CD4-positive, alpha-beta T cell (primary cell): ENCODE data around the gene RNF135. TPM values are rescaled to one million over a fixed set of nuclear protein-coding genes. Genes with fewer than 3 reads are reported as not detected.
"Not testable (repeated sequence)": the region's sequence is repeated elsewhere in the genome, so short reads cannot be mapped to it uniquely, and the experiment has no call there.

Source experiments
- ATAC-seq: fragments of 200-7000 bp; cut with Tn5 transposase; one replicate; pipeline ENCODE4 v1.10.0; 2022; ENCODE audit warnings: mild to moderate bottlenecking; ENCODE audit not compliant: poor library complexity
- CTCF ChIA-PET: fragments of 350-600 bp; sonication (Branson Sonifier 250); formaldehyde crosslinking; loops from one replicate; lab custom pipeline; 2021; ENCODE audit warnings: antibody characterized with exemption, inconsistent platforms; lab: Charles Lee
- POLR2A ChIA-PET: fragments of 350-600 bp; sonication (Branson Sonifier 250); formaldehyde crosslinking; loops from one replicate; lab custom pipeline; 2021; ENCODE audit warnings: antibody characterized with exemption, inconsistent platforms; lab: Charles Lee
- DNase-seq, 14 experiments: peaks; one replicate each; pipeline ENCODE4 v3.0.0-alpha.2; 2013 to 2020; ENCODE audit warnings: mixed read lengths in 2 of 14
- H3K27ac ChIP-seq, 2 donors: one replicate each; pipeline versions ENCODE4 v1.5.1 to v1.7.0; 2013; ENCODE audit warnings: low read length in 2 of 2, low read depth in 1 of 2, mild to moderate bottlenecking in 1 of 2
- H3K27me3 ChIP-seq, 2 experiments: 1 replicate in 1 of 2; 2 replicates in 1 of 2; pipeline versions ENCODE4 v1.6.1 to v1.7.0; 2013; ENCODE audit warnings: low read length in 2 of 2, control low read depth in 1 of 2, mild to moderate bottlenecking in 1 of 2, moderate library complexity in 1 of 2; ENCODE audit not compliant: insufficient read depth in 2 of 2, control insufficient read depth in 1 of 2
- H3K36me3 ChIP-seq: one replicate; pipeline ENCODE4 v1.6.1; 2013; ENCODE audit warnings: low read length, control low read depth; ENCODE audit not compliant: insufficient read depth
- H3K4me1 ChIP-seq: one replicate; pipeline ENCODE4 v1.6.1; 2013; ENCODE audit warnings: low read length, control low read depth; ENCODE audit not compliant: insufficient read depth
- H3K4me3 ChIP-seq: one replicate; pipeline ENCODE4 v1.5.1; 2013; ENCODE audit warnings: mild to moderate bottlenecking, low read length, moderate library complexity
- H3K9me3 ChIP-seq, 2 experiments: 1 replicate in 1 of 2; 2 replicates in 1 of 2; pipeline versions ENCODE4 v1.6.1 to v1.7.0; 2013; ENCODE audit warnings: low read length in 2 of 2, mild to moderate bottlenecking in 2 of 2, control low read depth in 1 of 2, moderate library complexity in 1 of 2; ENCODE audit not compliant: control insufficient read depth in 1 of 2, insufficient read depth in 1 of 2
- H3K27ac Mint-ChIP-seq: one replicate; pipeline ENCODE4 v1.8.0; 2020; ENCODE audit warnings: mixed read lengths
- H3K27me3 Mint-ChIP-seq: one replicate; pipeline ENCODE4 v1.8.0; 2021; ENCODE audit warnings: mixed read lengths
- H3K36me3 Mint-ChIP-seq: one replicate; pipeline ENCODE4 v1.8.0; 2021; ENCODE audit warnings: low read depth, mixed read lengths
- H3K4me1 Mint-ChIP-seq: one replicate; pipeline ENCODE4 v1.8.0; 2021; ENCODE audit warnings: low read depth, mixed read lengths
- H3K4me3 Mint-ChIP-seq: one replicate; pipeline ENCODE4 v1.8.0; 2020; ENCODE audit warnings: mild to moderate bottlenecking, mixed read lengths
- H3K9me3 Mint-ChIP-seq: one replicate; pipeline ENCODE4 v1.8.0; 2020; ENCODE audit warnings: mixed read lengths
- CTCF ChIP-seq: fragments of 200-600 bp; IDR thresholded peaks from one replicate; pipeline ENCODE4 v1.8.0; 2022; ENCODE audit warnings: antibody characterized with exemption, mild to moderate bottlenecking
- intact Hi-C, 2 experiments: fragments of 100-400 bp; cut with DNase I in 1 of 2; cut with micrococcal nuclease in 1 of 2; formaldehyde crosslinking; loops; one replicate each; pipeline versions ENCODE4 v1.15.1 to v1.9.0; 2023 to 2025; cut with DNase I, micrococcal nuclease
- total RNA-seq, 174 experiments: library from RNA in 2 of 174; stranded (reverse) in 2 of 174; gene quantifications; one replicate each; pipeline ENCODE4 v1.2.3 and lab custom pipeline; 2021 to 2026

RNF135 gene
- total RNA-seq, 2 experiments from 2014 or later, result 1.5 to 1.8 TPM

GRCh38 chr17:31004160-31004559 is 33.3 kb downstream of the RNF135 start:
- no peak for DNase-seq
- H3K4me1 Mint-ChIP-seq, result peaks cover 10% of the 10 kb centered on the region
- H3K27ac Mint-ChIP-seq, result no peak overlapping the region
- Histone ChIP-seq H3K4me1 (peaks cover 11% of the 10 kb centered on the region), H3K36me3 (no peaks in the 10 kb centered on the region), H3K27me3 (no peaks in the 10 kb centered on the region), H3K27ac (no peak overlapping the region), H3K4me3 (no peak overlapping the region), H3K9me3 (no peaks in the 10 kb centered on the region)
- peaks cover 10% of the 10 kb centered on the region for H3K36me3 Mint-ChIP-seq
- intact Hi-C loops, result no loop called here
- no peak for ATAC-seq
- ChIA-PET CTCF (no interaction called here), POLR2A (no interaction called here)
- H3K9me3 Mint-ChIP-seq, result no peaks in the 10 kb centered on the region
- no peak for TF ChIP-seq CTCF
- H3K27me3 Mint-ChIP-seq, result no peaks in the 10 kb centered on the region
- no peak overlapping the region for H3K4me3 Mint-ChIP-seq

GRCh38 chr17:31007695-31008373 is 37.0 kb downstream of the RNF135 start:
- ChIA-PET POLR2A (interaction anchor here (0.9 to 2.0 kb wide), 8 partner anchors 8 to 480 kb away, joined by 3 to 22 read pairs (median 4); partner anchors contain the start of genes NF1 and RNF135), CTCF (interaction anchor here (1.4 kb wide), 1 partner anchor 183 kb away, joined by 4 read pairs; the partner anchor contains the start of gene CRLF3)
- Histone ChIP-seq H3K36me3 (no peaks in the 10 kb centered on the region), H3K27me3 (no peaks in the 10 kb centered on the region), H3K9me3 (no peaks in the 10 kb centered on the region), H3K4me1 (peaks cover 12% of the 10 kb centered on the region), H3K4me3 (peak overlapping the region; percentile 74), H3K27ac (no peak overlapping the region)
- H3K9me3 Mint-ChIP-seq, result no peaks in the 10 kb centered on the region
- no peaks in the 10 kb centered on the region for H3K27me3 Mint-ChIP-seq
- DNase-seq (peak in 1 of 14 experiments; percentile 1), ATAC-seq (peak; percentile 6)
- H3K4me1 Mint-ChIP-seq, result peaks cover 17% of the 10 kb centered on the region
- intact Hi-C loops, result no loop called here
- peak overlapping the region; percentile 93 for H3K27ac Mint-ChIP-seq
- peak overlapping the region; percentile 98 for H3K4me3 Mint-ChIP-seq
- no peak for TF ChIP-seq CTCF
- H3K36me3 Mint-ChIP-seq, result peaks cover 6% of the 10 kb centered on the region

GRCh38 chr17:31008374-31009041 is 37.7 kb downstream of the RNF135 start:
- Mint-ChIP-seq H3K4me3 (peak overlapping the region; percentile 98), H3K27me3 (no peaks in the 10 kb centered on the region), H3K27ac (peak overlapping the region; percentile 93), H3K9me3 (no peaks in the 10 kb centered on the region), H3K4me1 (peaks cover 17% of the 10 kb centered on the region), H3K36me3 (peaks cover 6% of the 10 kb centered on the region)
- no peaks in the 10 kb centered on the region for H3K36me3 ChIP-seq
- H3K9me3 ChIP-seq, result no peaks in the 10 kb centered on the region
- peak overlapping the region; percentile 74 for H3K4me3 ChIP-seq
- no peaks in the 10 kb centered on the region for H3K27me3 ChIP-seq
- peak; percentile 71 for ATAC-seq
- intact Hi-C loops, result no loop called here
- ChIA-PET POLR2A (interaction anchor here (1.0 to 2.0 kb wide), 7 partner anchors 9 to 479 kb away, joined by 3 to 22 read pairs (median 5); partner anchors contain the start of gene RNF135), CTCF (interaction anchor here (1.4 kb wide), 1 partner anchor 184 kb away, joined by 4 read pairs; the partner anchor contains the start of gene CRLF3)
- no peak for TF ChIP-seq CTCF
- peaks cover 12% of the 10 kb centered on the region for H3K4me1 ChIP-seq
- peak overlapping the region in 1 of 2 donors; percentile 44 for H3K27ac ChIP-seq
- DNase-seq, result peak; percentile 15 to 76 (median 49)

GRCh38 chr17:31009042-31009702 is 38.3 kb downstream of the RNF135 start:
- Histone ChIP-seq H3K4me3 (peak overlapping the region; percentile 74), H3K27ac (peak overlapping the region in 1 of 2 donors; percentile 44), H3K4me1 (peaks cover 12% of the 10 kb centered on the region)
- Mint-ChIP-seq H3K27ac (peak overlapping the region; percentile 93), H3K4me3 (peak overlapping the region; percentile 98), H3K4me1 (peaks cover 17% of the 10 kb centered on the region)
- H3K27me3 ChIP-seq, H3K9me3 Mint-ChIP-seq, H3K36me3 ChIP-seq, H3K9me3 ChIP-seq, H3K27me3 Mint-ChIP-seq, H3K36me3 Mint-ChIP-seq, intact Hi-C loops: not testable (repeated sequence)
- ATAC-seq (peak; percentile 63), DNase-seq (peak in 13 of 14 experiments; percentile 3 to 56 (median 14))
- ChIA-PET CTCF (interaction anchor here (0.5 to 1.4 kb wide), 2 partner anchors 185 to 788 kb away, joined by 3 to 4 read pairs; partner anchors contain the start of gene CRLF3), POLR2A (interaction anchor here (1.0 to 2.0 kb wide), 6 partner anchors 9 to 478 kb away, joined by 3 to 22 read pairs (median 4); partner anchors contain the start of gene RNF135)
